ENCODE measurements around the gene COQ2.

COQ2 gene

GRCh38 chr4:83267830-83268475, 16.6 kb downstream of the COQ2 start:
- Histone ChIP-seq H3K4me2 (no peak overlapping the region), H3K27me3 (ENCODE audit: insufficient read depth, low read depth) (no peaks in the 10 kb centered on the region), H3K79me2 (ENCODE audit: insufficient read depth, low read depth) (no peaks in the 10 kb centered on the region), H2AFZ (ENCODE audit: low read depth) (no peak overlapping the region), H3K36me3 (ENCODE audit: insufficient read depth) (no peaks in the 10 kb centered on the region), H3K4me1 (ENCODE audit: low read depth, poor library complexity, severe bottlenecking) (peaks cover 4% of the 10 kb centered on the region), H3K4me3 (IDR thresholded peaks at IDR 0.05; ENCODE audit: insufficient read depth, low read depth, low read length) (no peak overlapping the region), H3K27ac (no peak overlapping the region), H3K9ac (no peak overlapping the region), H4K20me1 (ENCODE audit: insufficient read depth) (no peaks in the 10 kb centered on the region)
- TF ChIP-seq CTCF (conservative IDR thresholded peaks at IDR 0.05; ENCODE audit: low read depth, low read length): no peak

- no peaks in the 10 kb centered on the region for H3K79me2 ChIP-seq (ENCODE audit: insufficient read depth, low read depth)
- no peak overlapping the region for H3K4me2 ChIP-seq
- H3K36me3 ChIP-seq (ENCODE audit: insufficient read depth): no peaks in the 10 kb centered on the region
- no peak overlapping the region for H2AFZ ChIP-seq (ENCODE audit: low read depth)
- H3K27me3 ChIP-seq (ENCODE audit: insufficient read depth, low read depth): no peaks in the 10 kb centered on the region
- H3K4me3 ChIP-seq (IDR thresholded peaks at IDR 0.05; ENCODE audit: insufficient read depth, low read depth, low read length): no peak overlapping the region
- no peak overlapping the region for H3K9ac ChIP-seq
- no peaks in the 10 kb centered on the region for H4K20me1 ChIP-seq (ENCODE audit: insufficient read depth)
- H3K27ac ChIP-seq: no peak overlapping the region
- TF ChIP-seq CTCF (conservative IDR thresholded peaks at IDR 0.05; ENCODE audit: low read depth, low read length): no peak
- peaks cover 7% of the 10 kb centered on the region for H3K4me1 ChIP-seq (ENCODE audit: low read depth, poor library complexity, severe bottlenecking)
Observed at GRCh38 chr4:83267121-83267829, 17.3 kb downstream of the COQ2 start.

GRCh38 chr4:83266689-83267088, 17.9 kb downstream of the COQ2 start:
- H2AFZ ChIP-seq (ENCODE audit: low read depth): no peak overlapping the region
- no peak for TF ChIP-seq CTCF (conservative IDR thresholded peaks at IDR 0.05; ENCODE audit: low read depth, low read length)
- H3K4me3 ChIP-seq (IDR thresholded peaks at IDR 0.05; ENCODE audit: insufficient read depth, low read depth, low read length): no peak overlapping the region
- H3K27me3 ChIP-seq (ENCODE audit: insufficient read depth, low read depth): no peaks in the 10 kb centered on the region
- no peak overlapping the region for H3K4me2 ChIP-seq
- H3K9ac ChIP-seq: no peak overlapping the region
- H3K4me1 ChIP-seq (ENCODE audit: low read depth, poor library complexity, severe bottlenecking): peaks cover 7% of the 10 kb centered on the region
- no peaks in the 10 kb centered on the region for H4K20me1 ChIP-seq (ENCODE audit: insufficient read depth)
- no peaks in the 10 kb centered on the region for H3K79me2 ChIP-seq (ENCODE audit: insufficient read depth, low read depth)
- no peak overlapping the region for H3K27ac ChIP-seq
- H3K36me3 ChIP-seq (ENCODE audit: insufficient read depth): no peaks in the 10 kb centered on the region

- H3K27ac ChIP-seq: no peak overlapping the region
- H3K36me3 ChIP-seq (ENCODE audit: insufficient read depth): no peaks in the 10 kb centered on the region
- no peaks in the 10 kb centered on the region for H4K20me1 ChIP-seq (ENCODE audit: insufficient read depth)
- no peak overlapping the region for H3K9ac ChIP-seq
- no peak overlapping the region for H3K4me3 ChIP-seq (IDR thresholded peaks at IDR 0.05; ENCODE audit: insufficient read depth, low read depth, low read length)
- H3K79me2 ChIP-seq (ENCODE audit: insufficient read depth, low read depth): no peaks in the 10 kb centered on the region
- H2AFZ ChIP-seq (ENCODE audit: low read depth): no peak overlapping the region
- no peak overlapping the region for H3K4me2 ChIP-seq
- TF ChIP-seq CTCF (conservative IDR thresholded peaks at IDR 0.05; ENCODE audit: low read depth, low read length): no peak
- no peaks in the 10 kb centered on the region for H3K27me3 ChIP-seq (ENCODE audit: insufficient read depth, low read depth)
- H3K4me1 ChIP-seq (ENCODE audit: low read depth, poor library complexity, severe bottlenecking): peaks cover 21% of the 10 kb centered on the region
Observed at GRCh38 chr4:83263106-83263505, 21.5 kb downstream of the COQ2 start.
